DOHH2 (cell line): ENCODE results near the gene NXPH4.
A peak's percentile ranks its signal among the peaks of the same experiment; 100 is the strongest.

ENCODE experiments used
- H3F3A ChIP-seq: fragments of 200-600 bp; sonication (generic), shearing (Covaris generic); 2 replicates; pipeline ENCODE4 v1.6.0; 2016; ENCODE audit warnings: antibody characterized with exemption, mild to moderate bottlenecking; ENCODE audit not compliant: control insufficient read depth, insufficient read depth
- H3K27ac ChIP-seq: fragments of 200-600 bp; sonication (generic); 2 replicates; pipeline ENCODE4 v1.5.1; 2014; ENCODE audit warnings: low read depth, mild to moderate bottlenecking, low read length, moderate library complexity
- H3K27me3 ChIP-seq: fragments of 200-600 bp; sonication (generic); 2 replicates; pipeline ENCODE4 v1.6.1; 2014; ENCODE audit warnings: mild to moderate bottlenecking, low read length, mixed read lengths; ENCODE audit not compliant: control insufficient read depth
- H3K36me3 ChIP-seq: fragments of 200-600 bp; sonication (generic); 2 replicates; pipeline ENCODE4 v1.6.1; 2014; ENCODE audit warnings: mild to moderate bottlenecking, low read length, moderate library complexity, mixed read lengths; ENCODE audit not compliant: control insufficient read depth
- H3K4me1 ChIP-seq: fragments of 200-600 bp; sonication (generic); 2 replicates; pipeline ENCODE4 v1.6.1; 2014; ENCODE audit warnings: mild to moderate bottlenecking, low read length, mixed read lengths; ENCODE audit not compliant: control insufficient read depth
- H3K4me2 ChIP-seq: fragments of 200-600 bp; sonication (generic); 2 replicates; pipeline ENCODE4 v1.6.0; 2014; ENCODE audit warnings: mild to moderate bottlenecking, low read length, moderate library complexity
- H3K4me3 ChIP-seq: fragments of 200-600 bp; sonication (generic); 2 replicates; pipeline ENCODE4 v1.5.1; 2014; ENCODE audit warnings: mild to moderate bottlenecking, low read length, mixed read lengths
- H3K79me2 ChIP-seq: fragments of 200-600 bp; sonication (generic); 2 replicates; pipeline ENCODE4 v1.6.1; 2014; ENCODE audit warnings: mild to moderate bottlenecking, low read length, mixed read lengths; ENCODE audit not compliant: control insufficient read depth
- H3K9me2 ChIP-seq: fragments of 200-600 bp; sonication (generic); replicated peaks from 2 replicates; pipeline ENCODE4 v1.6.1; 2014; ENCODE audit warnings: mild to moderate bottlenecking, low read length, mixed read lengths; ENCODE audit not compliant: control insufficient read depth
- H3K9me3 ChIP-seq: fragments of 200-600 bp; sonication (generic); 2 replicates; pipeline ENCODE4 v1.6.1; 2014; ENCODE audit warnings: antibody characterized with exemption, low read length, mixed read lengths; ENCODE audit not compliant: control insufficient read depth, insufficient read depth
- H4K20me1 ChIP-seq: fragments of 200-600 bp; sonication (generic); 2 replicates; pipeline ENCODE4 v1.6.0; 2014; ENCODE audit warnings: low read depth, mild to moderate bottlenecking, antibody characterized with exemption, low read length, moderate library complexity; ENCODE audit not compliant: control insufficient read depth, insufficient read depth
- CTCF ChIP-seq: fragments of 200-600 bp; sonication (generic); IDR thresholded peaks from one replicate; pipeline ENCODE4 v1.5.1; 2014; ENCODE audit warnings: antibody characterized with exemption, mild to moderate bottlenecking, low read depth, low read length; ENCODE audit not compliant: poor library complexity, severe bottlenecking
- EZH2phosphoT487 ChIP-seq: fragments of 200-600 bp; sonication (generic); IDR thresholded peaks from 2 replicates; pipeline ENCODE4 v1.6.1; 2017; ENCODE audit warnings: borderline replicate concordance, mild to moderate bottlenecking, antibody characterized with exemption, low read length, moderate library complexity, mixed read lengths

The NXPH4 gene

GRCh38 chr12:57238854-57239554 is 22.4 kb downstream of the NXPH4 start:
- Histone ChIP-seq H3K27ac (peak overlapping the region; percentile 98), H4K20me1 (0 out of 2 replicates have a peak, but pooled peaks cover 3% of the 10 kb centered on the region), H3K4me1 (peaks cover 75% of the 10 kb centered on the region), H3K9me3 (no peaks in the 10 kb centered on the region), H3F3A (peaks cover 44% of the 10 kb centered on the region), H3K79me2 (peaks cover 17% of the 10 kb centered on the region), H3K36me3 (peaks cover 29% of the 10 kb centered on the region), H3K9me2 (no peaks in the 10 kb centered on the region), H3K27me3 (no peaks in the 10 kb centered on the region), H3K4me2 (peak overlapping the region; percentile 99), H3K4me3 (peak overlapping the region; percentile 87)
- peak; percentile 100 for TF ChIP-seq CTCF
- TF ChIP-seq EZH2phosphoT487: no peak

- Histone ChIP-seq H3K4me2 (peak overlapping the region; percentile 99), H3K9me2 (no peaks in the 10 kb centered on the region), H3K9me3 (no peaks in the 10 kb centered on the region), H3F3A (peaks cover 38% of the 10 kb centered on the region), H3K4me1 (peaks cover 75% of the 10 kb centered on the region), H3K79me2 (peaks cover 17% of the 10 kb centered on the region), H3K36me3 (peaks cover 26% of the 10 kb centered on the region), H3K27me3 (no peaks in the 10 kb centered on the region), H3K4me3 (peak overlapping the region; percentile 87), H4K20me1 (0 out of 2 replicates have a peak, but pooled peaks cover 2% of the 10 kb centered on the region), H3K27ac (peak overlapping the region; percentile 98)
- TF ChIP-seq EZH2phosphoT487 (no peak), CTCF (no peak)
These were observed 23.0 kb downstream of the NXPH4 start for GRCh38 chr12:57239587-57240065.

GRCh38 chr12:57240066-57240921 is 23.7 kb downstream of the NXPH4 start:
- Histone ChIP-seq H3K9me3 (no peaks in the 10 kb centered on the region), H3K4me1 (peaks cover 68% of the 10 kb centered on the region), H3F3A (peaks cover 36% of the 10 kb centered on the region), H4K20me1 (no peaks in the 10 kb centered on the region), H3K4me2 (peak overlapping the region; percentile 99), H3K36me3 (peaks cover 23% of the 10 kb centered on the region), H3K79me2 (peaks cover 17% of the 10 kb centered on the region), H3K27me3 (no peaks in the 10 kb centered on the region), H3K9me2 (no peaks in the 10 kb centered on the region), H3K4me3 (peak overlapping the region; percentile 87), H3K27ac (peak overlapping the region; percentile 98)
- TF ChIP-seq EZH2phosphoT487 (no peak), CTCF (peak; percentile 38)
